Epithelial cell of proximal tubule (primary cell): Measurements from ENCODE around the gene RPL22. TPM values are rescaled to one million over a fixed set of nuclear protein-coding genes. Genes with fewer than 3 reads are reported as not detected.

ENCODE experiments used
- DNase-seq: peaks from one replicate; pipeline ENCODE4 v3.0.0-alpha.2; 2011; ENCODE audit warnings: low read depth
- H3K4me3 ChIP-seq: 2 replicates; pipeline ENCODE4 v1.5.1; 2011; ENCODE audit warnings: low read depth, mild to moderate bottlenecking, low read length
- total RNA-seq: library from RNA; depleted of rRNA; stranded (reverse); fragments of >200 nt; gene quantifications from 2 replicates; pipeline ENCODE4 v1.2.3, GENCODE V29; 2015
- TF ChIP-seq, protein P1 (sequence below): conservative IDR thresholded peaks from 2 replicates; pipeline ENCODE4 v1.5.1; 2012; ENCODE audit warnings: low read depth, mild to moderate bottlenecking, low read length

Gene RPL22
- 202 and 341 TPM in 2 replicates for total RNA-seq

DNA sequence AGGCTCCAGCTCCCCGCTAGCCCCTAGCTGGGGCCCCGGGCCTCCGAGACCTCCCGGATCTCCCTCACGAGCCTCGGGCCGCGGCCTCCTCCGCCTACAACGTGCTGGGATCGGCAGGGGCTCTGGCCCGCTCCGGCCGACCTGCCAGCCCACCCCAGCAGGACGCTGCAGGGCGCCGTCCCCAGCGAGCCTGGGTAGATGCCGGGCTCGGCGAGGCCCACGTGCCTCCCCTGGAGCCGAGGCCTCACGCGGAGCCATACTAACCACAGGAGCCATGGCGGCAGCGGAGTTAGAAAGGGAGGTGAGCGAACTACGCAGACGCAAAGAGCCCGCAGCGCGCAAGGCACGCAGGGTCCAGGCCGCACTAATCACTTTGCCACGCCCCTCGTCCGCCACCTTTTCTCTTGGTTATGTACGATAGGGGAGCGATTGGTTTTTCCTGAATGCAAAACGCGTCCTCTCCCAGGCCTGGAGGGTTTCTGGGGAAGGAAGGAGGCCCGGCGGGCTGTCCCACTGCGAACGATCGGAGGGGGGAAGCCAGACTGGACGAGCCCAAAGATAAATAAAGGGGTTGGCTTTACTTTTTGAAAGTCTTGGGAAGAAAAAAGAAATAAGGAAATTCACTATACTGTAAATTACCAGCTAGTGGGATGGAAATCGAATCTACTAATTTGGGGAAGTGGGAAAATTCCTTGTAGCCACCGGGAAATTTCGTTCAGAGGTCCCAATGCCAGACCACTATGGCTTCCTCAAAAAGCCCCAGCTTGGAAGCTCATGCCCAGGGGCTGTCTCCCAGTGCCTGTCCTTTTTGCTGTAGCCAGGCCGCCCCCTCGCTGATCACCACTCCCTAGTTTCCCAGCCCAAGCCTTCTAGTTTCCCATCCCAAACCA lies at the start of gene RPL22:
RPL22 (minus strand) TSS at position 298 of the 890 bp plus-strand sequence; CDS start at position 276, 22 bp downstream.
- H3K4me3 ChIP-seq = peak within 1 kb of the TSS; percentile 78
- DNase-seq = peak; percentile 91
- TF ChIP-seq, protein P1, sequence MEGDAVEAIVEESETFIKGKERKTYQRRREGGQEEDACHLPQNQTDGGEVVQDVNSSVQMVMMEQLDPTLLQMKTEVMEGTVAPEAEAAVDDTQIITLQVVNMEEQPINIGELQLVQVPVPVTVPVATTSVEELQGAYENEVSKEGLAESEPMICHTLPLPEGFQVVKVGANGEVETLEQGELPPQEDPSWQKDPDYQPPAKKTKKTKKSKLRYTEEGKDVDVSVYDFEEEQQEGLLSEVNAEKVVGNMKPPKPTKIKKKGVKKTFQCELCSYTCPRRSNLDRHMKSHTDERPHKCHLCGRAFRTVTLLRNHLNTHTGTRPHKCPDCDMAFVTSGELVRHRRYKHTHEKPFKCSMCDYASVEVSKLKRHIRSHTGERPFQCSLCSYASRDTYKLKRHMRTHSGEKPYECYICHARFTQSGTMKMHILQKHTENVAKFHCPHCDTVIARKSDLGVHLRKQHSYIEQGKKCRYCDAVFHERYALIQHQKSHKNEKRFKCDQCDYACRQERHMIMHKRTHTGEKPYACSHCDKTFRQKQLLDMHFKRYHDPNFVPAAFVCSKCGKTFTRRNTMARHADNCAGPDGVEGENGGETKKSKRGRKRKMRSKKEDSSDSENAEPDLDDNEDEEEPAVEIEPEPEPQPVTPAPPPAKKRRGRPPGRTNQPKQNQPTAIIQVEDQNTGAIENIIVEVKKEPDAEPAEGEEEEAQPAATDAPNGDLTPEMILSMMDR = no peak

DNA sequence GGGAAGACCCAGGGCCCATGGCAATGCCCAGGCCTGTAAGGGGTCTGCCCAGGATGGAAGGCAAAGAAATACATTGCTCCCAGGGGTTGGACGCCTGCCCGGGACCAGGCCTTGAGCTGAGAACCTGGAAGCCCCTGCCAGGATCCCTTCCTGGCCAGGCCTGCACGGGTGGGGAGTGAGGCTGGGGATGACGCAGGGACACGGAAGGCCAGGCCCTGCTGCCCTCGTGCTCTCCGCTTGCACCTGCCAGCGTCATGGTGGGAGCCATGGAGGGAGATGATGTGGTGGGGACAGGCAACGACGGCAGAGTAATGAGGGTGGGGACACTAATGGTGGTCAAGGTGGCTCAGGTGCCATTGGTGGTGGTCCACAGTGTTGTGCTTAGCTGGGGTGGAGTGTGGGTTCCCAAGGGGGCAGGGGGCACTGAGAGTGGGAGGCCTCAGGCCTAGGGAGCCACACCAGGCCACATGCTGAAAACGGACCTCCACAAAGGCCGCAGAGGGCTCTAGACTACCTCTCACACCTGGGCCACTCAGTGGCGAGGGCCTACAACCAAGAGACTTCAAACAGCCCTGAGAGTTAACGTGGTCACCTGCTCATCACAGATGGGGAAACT lies 48.9 kb upstream of the RPL22 start:
- H3K4me3 ChIP-seq = no peak overlapping the region
- DNase-seq = no peak
- TF ChIP-seq, protein P1 = no peak

DNA sequence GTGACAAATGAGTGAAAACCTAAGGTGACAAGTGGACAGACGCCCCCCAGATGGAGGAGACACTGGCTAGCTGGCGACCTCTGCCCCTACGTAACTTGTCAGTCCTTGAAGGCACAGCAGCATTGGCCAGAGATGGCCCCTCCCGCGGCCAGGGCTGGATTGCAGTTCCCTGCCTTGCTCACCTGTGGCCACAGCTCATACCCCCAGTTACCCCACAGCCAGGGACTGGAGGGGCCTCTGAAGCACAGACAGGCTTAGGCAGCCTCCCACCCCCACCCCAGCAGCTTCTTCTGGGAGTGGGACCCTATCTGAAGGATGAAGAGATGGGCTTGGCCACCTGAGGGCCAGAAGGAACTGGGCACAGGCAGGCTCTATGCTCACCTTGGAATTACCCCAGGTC lies 48.3 kb upstream of the RPL22 start:
- H3K4me3 ChIP-seq = no peak overlapping the region
- TF ChIP-seq, protein P1 = no peak
- no peak for DNase-seq

DNA sequence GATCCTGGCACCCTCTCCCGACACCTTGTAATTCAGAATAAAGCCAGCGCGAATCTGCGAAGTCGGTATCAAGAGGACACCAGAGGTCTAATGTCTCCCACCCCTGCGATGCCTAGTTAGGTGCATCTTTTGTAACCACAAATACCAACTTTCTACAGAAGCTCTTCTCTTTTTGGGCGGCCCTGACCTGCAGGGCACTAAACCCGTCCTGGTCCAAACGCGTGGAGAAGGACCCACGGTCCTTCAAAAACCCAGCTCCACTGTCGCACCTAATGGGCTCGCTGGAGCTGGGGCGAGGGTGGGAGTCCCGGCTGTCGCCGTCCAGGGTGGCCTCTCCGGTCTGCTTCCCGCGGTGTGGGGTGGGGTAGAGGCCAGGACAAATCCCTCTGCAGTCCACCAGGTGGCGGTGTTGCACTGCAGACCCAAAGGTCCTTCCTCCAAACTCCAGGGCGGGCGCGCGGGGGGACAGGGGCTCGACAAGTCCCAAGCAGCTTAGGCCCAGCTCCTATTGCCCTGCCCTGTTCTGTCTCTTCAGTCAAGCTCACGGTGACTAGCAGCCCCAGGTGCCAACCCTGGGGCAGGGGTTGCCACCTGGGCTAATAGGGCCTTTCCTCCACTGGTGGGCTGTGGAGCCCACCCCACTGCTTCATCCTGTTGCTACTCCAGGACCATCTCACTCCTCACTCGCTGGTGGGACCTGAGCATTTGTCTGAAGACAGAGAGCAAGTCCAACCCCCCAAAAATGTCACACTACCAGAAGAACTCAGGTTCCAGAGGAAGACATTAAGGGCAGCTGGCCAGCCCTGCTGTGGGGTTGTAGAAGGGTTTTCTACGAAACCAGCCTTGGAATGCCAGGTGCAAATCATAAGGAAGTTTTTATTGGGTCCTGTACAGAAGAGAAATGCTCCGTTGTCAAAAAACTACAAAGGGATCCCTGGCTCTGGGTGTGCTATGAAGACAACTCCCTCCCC lies 47.4 kb upstream of the RPL22 start:
- TF ChIP-seq, protein P1 = peak; percentile 78
- no peak for DNase-seq
- H3K4me3 ChIP-seq = no peak overlapping the region

DNA sequence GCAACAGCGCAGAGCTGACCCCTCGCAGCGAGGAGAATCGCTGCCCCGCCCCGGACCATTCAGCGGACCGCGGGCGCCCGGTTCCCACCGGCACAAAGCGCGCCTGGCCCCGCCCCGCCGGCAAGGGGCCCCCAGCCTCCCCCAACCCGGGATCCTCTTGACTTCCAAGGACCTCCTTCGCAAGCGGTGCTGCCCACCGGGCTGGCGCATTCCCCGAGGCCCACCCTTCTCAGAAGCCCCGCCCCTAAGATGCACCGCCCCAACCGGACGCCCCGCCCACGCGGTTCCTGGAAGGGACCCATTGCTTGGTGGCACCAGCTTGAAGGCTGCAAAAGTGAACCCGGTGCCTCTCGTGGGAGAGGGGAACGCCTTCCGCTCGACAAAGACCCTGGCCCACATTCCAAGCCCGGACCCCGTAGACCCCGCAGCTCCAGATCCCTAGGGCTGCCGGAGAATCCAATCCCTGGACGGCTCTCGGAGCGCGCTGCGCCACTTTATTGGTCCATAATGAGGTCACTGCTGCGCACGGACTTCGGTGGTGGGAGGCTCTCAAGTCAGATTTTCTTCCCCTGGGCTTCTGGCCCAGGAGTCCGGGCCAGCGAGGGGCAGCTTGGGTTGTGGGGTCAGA lies 46.6 kb upstream of the RPL22 start:
- no peak overlapping the region for H3K4me3 ChIP-seq
- TF ChIP-seq, protein P1 = no peak
- no peak for DNase-seq
